T-helper 1 cell (primary cell): ENCODE results near the gene PJA1.

ENCODE experiments used
- DNase-seq, 5 donors: peaks; one replicate each; pipeline ENCODE4 v3.0.0-alpha.2; 2012 to 2020

The PJA1 gene

DNA sequence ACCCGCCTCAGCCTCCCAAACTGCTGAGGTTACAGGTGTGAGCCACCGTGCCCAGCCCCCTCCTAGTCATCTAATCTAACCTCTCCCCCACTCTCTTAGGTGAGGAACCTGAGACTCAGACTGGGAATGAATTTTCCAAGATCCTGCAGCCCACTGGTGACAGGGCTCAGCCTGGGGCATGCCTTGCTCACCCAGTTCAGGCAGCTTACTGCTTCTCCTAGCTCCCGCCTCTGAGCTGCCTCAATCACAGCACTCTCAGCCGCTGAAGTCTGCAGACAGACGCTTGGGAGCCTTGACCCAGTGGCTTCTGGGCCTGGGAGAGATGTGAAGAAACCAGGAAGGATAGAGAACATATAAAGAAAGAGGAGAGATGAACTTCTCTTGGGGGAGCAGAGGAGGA lies 24.4 kb downstream of the PJA1 start:
- DNase-seq = no peak

DNA sequence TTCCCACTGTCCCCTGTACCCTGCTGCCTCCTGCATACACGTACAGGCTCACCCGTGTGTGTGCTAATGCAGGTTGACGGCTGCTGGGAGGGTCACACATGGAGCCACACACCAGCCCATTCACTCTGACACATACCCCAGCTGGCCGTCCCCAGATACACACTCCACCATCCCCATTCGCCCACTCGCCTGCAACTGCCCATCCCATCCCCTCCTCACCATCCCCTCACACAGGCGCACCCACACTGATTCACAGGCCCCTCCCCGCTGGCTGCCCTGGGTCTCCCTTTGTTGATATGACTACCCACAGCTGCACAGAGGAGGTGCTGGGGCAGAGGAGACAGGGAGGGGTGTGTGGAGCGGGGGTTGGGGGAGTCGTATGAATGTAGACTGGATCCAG lies 25.7 kb downstream of the PJA1 start:
- DNase-seq = no peak

DNA sequence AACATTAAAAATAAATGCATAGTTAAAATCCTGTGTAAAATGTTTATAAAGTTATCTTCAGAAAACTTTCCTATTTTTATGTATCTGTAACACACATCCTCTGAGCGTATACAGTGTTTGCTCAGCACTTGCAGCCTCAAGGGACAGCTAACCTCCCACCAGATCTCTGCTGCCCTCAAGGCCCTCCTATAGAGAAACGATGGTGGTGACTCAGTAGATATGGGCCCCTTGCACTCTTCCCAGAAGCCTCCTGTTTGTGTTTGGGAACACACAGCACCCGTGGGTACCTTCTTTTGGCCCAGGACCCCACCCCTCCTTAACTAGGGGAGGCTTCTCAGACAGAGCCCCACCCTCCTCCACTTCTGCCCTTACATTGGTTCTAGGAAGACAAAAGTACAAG lies 26.7 kb downstream of the PJA1 start:
- no peak for DNase-seq

DNA sequence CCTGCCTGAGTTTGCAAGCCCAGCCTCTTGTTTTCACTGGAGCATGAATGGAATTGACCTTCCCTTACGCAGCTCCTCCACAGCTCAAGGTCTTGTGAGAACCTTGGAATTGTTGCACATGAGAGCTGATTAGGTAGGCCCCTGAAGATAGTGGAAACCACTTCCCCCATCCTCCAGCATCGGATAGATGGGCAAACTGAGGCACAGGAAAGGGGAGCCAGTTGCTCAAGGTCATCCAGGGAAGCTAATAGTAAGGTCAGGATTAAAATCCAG lies 27.2 kb downstream of the PJA1 start:
- DNase-seq = no peak

DNA sequence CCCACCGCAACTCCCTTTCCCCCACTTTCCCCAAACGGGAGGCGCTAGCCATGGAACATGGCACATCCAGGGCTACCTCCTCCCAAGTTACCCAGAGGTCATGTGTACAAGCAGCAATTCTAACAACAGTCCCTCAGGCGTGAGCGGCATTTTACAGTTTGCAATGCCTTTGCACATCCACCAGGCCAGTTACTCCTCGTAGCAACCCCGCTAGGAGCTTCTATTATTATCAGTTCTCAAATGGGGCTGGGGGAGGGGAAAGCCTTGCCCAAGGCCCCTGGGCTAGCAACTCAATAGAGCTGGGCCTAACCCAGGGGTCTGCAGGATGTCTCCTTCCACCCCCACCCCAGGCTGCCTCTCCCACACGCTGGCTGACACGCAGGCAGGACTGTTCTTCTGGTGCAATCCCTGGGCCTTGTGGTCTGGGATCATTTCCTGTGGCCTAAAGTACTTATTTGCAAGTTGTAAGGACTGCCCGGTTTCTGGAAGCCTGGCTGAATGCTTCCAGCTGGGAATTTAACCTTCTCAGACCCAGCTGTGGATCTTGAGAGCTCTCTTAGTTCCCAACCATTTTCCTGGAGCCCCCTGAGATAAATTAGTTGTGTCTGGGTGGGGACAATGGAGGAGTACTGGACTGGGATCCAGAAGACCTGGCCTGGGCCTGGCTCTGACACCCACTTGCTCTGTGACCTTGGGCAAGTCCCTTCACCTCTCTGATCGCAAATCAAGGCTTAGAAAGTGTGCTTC lies 27.7 kb downstream of the PJA1 start:
- no peak for DNase-seq

DNA sequence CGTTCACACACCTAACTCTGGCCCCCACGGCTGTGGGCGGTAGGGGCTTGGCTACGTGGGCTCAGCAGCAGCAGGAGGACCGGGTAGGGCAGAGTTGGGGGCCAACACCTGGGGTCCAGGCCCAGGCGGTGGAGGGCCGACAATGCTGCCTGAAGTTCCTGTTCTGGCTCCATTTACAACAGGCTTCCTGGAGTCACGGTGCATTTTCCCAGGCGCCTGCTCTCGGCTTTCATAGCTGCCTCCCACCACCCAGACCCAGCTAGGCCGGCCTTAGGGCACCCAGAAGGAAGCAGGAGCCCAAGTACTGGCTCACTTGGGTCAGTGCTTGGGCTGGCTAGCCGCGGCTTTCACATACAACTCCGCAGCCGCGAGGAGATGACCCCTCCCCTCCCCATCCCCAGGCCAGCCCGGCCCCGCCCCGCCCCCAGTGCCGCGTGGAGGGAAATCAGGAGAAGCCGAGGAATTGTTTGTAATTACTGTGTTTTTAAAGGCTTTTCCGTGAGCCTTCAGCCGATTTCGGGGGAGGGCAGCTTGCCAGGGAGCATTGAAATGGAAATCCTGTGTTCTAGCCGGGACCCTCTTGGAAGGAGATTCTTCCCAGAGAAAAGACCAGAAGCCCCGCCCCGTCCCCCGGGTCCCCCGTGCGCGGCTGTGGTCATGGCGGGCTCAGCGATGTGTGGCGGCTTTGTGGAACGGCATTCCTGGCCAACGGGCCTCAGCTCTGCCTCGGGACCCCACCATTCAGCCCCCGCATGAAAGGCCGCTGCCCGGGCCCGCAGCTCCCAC lies 28.5 kb downstream of the PJA1 start:
- DNase-seq = no peak

DNA sequence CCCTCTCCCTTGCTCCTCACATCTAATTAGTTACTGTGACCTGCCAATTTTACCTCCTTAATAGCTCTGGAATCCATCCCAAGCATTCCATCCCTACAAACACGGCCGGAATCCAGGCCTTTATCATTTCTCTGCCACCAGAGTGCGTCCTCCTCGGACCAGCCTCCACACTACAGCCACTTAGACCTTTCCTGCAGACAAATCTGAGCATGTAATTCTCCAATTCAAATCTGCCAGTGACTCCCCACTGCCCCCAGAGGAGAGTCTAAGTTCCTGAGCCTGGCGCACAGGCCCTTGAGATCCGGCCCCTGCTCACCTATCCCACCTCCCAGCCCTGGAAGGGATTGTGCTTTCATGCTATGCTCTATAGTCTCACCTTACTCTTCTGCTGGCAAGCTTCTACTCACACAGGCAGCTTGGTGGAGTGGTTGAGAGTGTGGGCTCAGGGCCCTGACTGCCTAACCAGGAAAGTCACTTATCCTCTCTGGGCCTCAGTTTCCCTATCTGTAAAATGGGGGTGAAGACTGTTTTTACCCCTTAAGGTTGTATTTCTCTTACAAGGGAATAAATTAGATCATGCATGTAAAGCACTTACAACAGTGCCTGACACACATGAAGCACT lies 31.2 kb downstream of the PJA1 start:
- DNase-seq = no peak

DNA sequence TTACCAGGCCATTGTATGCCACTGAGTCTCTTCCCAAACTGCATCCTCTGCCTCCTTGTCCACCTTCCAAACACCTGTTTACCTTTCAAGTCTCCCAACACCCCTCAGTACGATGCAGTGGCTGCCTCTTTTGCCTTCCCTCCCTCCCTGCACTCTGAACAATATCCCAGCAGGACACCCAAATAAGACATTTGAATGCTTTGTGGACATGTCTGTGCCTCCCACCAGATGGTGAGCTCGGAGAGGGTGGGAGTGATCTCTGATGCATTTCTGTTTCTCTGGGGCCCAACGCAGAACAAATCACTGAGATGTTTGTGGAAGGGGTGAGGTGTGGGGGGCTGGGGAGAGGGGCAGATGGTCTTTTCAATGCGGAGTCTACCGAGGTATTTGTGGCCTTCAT lies 33.4 kb downstream of the PJA1 start:
- no peak for DNase-seq

DNA sequence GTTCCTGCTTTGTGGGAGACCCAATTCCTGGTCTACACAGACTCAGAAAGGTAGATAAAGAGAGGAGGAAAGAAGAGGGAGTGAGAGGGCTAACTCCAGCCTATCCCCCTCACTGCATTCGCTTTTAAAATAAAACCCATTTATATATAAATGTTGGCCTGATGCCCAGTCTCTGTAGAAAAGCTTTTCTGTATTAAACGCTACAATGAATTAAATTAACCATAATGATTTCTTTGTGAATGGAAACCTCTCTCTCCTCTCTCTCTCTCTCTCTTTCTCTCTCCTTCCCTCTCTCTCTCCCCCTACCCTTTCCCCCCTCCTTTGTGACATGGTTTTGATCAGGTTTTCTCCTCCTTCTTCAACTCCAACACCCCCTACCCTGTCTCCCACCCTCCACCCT lies 34.8 kb downstream of the PJA1 start:
- no peak for DNase-seq

DNA sequence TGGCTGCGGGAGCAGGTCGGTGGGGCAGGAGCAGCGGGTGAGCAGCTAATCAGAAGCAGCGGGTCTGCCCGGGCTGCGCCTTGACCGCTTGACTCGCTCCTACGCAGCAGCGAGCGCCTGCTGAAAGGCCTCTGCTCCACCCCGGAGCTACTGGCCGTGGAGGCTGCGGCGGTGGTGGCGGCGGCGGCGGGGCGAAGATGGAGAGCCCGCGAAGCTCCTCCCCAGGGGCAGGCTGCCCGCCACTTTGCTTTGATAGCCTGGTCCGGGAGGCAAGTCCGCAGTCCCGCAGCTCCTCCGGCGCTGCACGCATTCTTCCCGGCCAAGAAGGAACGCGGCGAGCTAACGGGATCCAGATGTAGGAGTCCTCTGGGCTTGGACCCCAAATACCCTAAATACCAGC lies 36.7 kb downstream of the PJA1 start:
- no peak for DNase-seq

DNA sequence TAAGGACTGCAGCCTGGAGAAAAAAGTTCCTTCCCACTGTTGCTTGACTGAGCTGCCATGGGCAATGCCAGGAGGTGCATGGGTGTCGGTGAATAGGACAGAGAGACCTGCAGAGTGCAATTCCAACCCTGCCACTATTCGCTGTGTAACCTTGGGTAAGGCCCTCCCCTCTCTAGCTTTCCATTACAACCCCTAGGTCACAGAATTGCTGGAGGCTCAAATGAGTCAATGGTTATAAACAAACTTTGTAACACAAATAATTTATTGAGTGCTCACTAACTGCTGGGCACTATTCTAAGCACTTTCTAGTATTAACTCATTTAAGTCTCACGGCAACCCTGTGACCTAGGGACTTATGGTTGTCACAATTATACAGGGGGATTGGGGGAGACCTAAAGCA lies 37.8 kb downstream of the PJA1 start:
- DNase-seq = no peak

DNA sequence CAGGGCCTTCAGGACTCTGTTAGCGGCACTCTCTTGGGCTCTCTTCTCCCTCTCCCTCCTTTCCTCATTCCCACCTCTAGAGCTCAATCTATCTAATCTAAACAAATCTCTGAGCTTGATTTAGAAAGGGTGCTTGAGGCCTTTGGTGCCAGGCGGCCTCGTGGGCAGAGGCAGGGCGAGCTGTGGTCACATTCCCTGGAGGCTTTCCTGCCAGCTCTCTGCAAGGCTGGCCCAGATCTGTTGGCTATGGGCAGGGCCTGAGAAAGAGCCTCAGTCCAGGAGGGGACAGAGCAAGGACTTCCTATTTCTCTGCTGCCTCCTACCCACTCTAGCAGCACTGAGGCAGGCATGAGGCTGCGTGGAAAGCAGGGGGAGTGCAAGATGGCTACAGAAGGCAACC lies 38.6 kb downstream of the PJA1 start:
- DNase-seq = no peak

DNA sequence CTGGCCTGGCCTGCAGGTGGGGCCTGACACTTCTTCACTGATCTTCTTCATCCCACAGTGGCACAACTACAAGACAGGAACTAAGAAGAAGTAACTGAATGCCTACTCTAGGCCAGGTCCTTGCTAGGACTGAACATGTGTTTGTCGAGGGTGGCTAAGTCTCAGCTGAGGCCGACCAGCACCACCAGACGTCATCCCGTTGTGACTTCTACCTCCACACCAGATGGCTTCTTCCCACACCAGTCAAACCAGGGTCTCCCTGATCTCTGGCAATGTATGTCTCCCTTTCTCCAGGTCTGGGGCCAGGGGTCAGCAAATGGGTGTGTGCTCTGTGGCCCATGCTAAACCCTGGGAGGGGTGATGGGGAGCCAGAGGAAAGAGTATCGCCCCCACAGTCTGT lies 40.2 kb downstream of the PJA1 start:
- DNase-seq = no peak

DNA sequence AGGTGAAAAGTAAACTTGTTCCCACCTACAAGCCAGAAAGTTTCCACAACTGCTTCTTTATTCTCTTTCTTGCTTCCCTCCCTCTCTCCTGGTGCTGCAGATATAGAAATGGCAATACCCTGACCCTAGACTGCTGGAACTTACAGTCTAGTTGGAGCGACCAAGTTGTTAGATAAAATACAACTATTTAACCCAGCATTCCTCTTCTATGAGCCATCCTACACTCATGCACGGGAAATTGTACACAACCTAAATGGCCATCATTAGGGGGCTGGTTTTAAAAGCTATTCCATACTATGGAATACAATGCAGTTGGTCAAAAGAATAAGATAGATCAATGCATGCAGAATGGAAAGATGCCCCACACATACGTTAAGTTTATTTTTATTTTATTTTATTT lies 41.1 kb downstream of the PJA1 start:
- DNase-seq = no peak

DNA sequence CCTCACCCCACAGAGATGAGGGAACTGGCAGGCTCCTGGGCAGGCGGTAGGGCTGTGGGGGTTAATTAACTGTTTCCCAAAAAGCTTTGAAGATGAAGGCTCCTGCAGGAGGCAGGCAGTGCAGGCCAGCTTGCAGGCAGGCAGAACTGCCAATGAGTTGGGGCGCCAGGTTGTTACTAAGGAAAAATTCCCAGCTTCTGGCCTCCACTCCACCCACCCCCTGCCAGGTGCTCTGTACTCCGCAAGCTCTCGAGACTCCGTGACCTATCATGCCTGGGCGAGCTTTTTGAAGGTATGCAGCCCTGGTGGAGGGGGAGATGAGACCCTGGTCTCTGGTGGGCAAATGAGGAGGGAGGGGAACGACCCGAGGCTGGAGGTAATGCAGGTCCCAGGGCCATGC lies 41.8 kb downstream of the PJA1 start:
- no peak for DNase-seq

DNA sequence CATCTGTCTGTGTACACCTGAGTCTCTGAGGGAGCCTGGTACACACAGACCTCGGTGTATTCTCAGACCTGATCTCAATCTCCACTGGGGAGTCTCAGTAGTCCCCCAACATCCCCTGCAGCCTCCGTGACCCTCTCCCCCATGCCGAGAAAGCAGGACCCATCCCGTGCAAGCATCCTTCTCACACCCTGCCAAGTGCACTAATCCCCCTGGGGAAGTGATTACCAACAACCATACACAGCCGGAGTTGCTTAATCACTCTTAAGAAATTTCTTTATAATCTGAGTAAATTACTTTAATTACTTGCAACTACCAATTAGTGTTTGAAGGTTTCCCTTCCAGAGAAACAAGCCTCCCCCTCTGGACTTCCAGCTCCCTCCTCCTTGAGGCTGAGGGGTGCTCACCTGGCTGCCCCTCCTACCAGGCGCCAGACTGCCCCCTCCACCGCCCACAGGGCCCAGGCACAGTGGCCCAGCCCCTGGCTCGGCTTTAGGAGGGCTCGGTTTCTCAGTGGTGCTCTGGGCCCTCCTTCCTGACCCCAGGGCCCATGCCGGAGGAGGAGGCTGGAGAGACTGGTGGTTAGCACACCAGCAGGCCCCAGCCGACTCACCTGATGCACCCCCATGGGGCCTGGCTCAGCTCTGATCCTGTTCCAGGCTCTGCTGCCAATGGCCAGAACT lies 43.8 kb downstream of the PJA1 start:
- no peak for DNase-seq

DNA sequence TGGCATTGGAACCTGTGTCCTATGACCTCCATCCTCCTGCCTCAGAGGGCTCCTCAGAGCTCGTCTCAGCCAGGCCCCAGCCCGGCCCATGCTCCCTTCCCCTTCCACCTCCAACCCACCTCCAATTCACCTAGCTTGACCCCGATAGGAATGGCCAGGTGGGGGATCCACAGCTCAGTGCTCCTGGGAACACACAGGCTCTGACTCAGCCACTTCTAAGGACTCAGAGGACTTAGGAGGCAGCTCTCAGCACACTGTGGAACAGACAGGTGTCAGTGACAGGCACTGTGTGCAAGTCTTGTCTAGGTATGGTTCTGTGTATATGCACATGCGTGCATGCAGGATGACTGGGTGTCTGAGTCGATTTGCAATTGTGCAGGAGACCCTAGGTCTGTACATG lies 44.8 kb downstream of the PJA1 start:
- no peak for DNase-seq

DNA sequence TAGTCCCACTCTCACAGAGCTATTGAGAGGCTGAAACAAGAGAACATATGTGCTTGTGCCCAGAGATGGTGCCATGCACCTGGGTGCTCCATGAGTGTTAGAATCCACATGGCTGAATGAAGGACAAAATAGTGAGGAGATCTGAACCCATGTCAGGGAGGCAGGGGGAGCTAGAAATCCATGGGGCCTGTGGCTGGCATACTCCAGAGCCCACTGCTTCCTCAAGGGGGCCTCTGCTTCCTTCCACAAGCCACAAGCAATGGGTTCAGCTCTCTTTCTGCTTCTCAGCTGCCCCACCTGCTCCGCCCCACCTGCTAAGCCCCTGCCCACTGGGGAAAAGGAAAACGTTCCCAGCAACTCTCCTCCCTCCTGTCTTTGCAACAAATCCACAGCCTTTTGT lies 46.1 kb downstream of the PJA1 start:
- no peak for DNase-seq

DNA sequence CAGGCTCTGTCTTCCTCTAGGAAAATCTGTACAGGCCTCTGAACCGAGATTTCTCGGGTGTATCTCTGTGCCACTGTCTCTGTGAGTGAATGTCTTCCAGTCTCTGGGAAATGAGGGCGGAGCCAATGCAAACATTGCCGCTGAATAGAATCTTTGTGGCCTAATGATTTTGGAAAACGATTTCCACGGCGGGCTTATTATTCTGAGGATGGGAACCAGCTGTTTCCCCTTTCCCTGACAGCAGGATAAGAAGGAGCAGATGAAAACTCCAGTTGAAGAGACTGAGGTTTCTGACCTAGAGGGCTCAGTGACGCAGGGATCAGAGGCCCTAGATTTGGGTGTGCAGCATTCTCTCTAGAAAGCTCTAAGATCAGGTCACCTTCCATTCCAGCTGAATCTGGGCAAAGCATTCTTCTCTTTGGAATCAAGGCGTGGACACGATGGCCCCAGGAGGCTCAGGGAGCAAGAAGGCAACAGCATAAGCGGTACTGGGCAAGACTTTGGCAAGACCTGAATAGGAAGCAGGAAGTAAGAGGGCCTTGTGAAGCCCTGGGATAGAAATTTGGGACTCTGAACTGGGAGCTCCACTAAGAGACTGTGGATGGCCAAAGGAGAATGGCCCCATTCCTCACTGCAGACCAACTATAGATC lies 47.3 kb downstream of the PJA1 start:
- no peak for DNase-seq

DNA sequence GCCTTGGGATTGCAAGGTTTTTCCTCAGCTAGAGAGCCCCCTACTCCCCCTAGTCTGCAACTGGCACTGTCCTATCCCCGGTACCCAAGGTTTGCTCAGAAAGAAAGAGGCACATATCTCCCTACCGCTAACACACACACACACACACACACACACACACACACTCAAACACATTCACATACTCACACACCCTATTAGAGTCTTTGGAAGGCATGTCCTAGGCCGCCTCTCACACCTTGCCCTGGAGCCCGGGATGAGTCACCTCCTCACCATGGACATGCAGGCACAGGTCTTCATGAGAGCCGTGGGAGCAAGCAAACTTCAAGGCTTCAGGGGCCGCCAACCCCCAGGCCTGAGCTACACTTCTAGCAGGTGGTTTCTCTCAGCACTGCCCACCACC lies 49.2 kb downstream of the PJA1 start:
- DNase-seq = no peak

DNA sequence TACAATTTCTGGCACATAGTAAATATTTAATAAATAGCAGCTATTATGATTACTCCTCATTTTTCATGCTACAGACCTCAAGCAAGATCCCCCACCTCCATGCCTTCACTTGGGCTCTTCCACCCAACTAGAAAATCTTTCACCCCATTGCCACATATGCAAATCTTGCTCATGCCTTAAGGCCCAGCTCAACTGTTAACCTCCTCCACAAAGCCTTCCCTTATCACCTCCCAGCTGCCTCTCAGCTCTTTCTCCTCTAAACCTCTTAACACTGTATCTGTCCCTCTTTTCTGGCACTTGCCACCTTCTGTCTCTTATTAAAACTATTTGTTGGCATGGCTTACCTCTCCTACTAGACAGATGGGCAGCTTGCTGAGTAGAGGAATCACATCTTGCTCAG lies 51.5 kb downstream of the PJA1 start:
- no peak for DNase-seq
